Endothelial cell of umbilical vein (primary cell): ENCODE data around the gene CDHR5. TPM values are rescaled to one million over a fixed set of nuclear protein-coding genes. Genes with fewer than 3 reads are reported as not detected.

Experiments used
- BruUV-seq: library from RNA; stranded (reverse); fragments of 400-500 nt; replicated peaks from 2 replicates; lab custom pipeline; 2021; lab: Mats Ljungman, UMichigan
- CTCF ChIA-PET: fragments of 300-600, 350-600 bp; sonication (Branson Sonifier 250); formaldehyde crosslinking; loops from one replicate; lab custom pipeline; 2021; ENCODE audit warnings: antibody characterized with exemption, inconsistent platforms; lab: Charles Lee
- POLR2A ChIA-PET: fragments of 300-600, 350-600 bp; sonication (Branson Sonifier 250); formaldehyde crosslinking; loops from one replicate; lab custom pipeline; 2021; ENCODE audit warnings: antibody characterized with exemption, inconsistent platforms; lab: Charles Lee
- DNase-seq: peaks from one replicate; pipeline ENCODE4 v3.0.0-alpha.2; 2011; ENCODE audit warnings: low read depth, low spot score
- FAIRE-seq: peaks from 2 replicates; lab custom pipeline; 2011; peaks lifted over from hg19 to GRCh38; lab: Jason Lieb, UNC
- H2AFZ ChIP-seq: 2 replicates; pipeline ENCODE4 v1.6.0; 2012; ENCODE audit warnings: low read depth, low read length, control low read depth, inconsistent platforms
- H3K27ac ChIP-seq: 2 replicates; pipeline ENCODE4 v1.5.1; 2011; ENCODE audit warnings: low read depth, mild to moderate bottlenecking, control low read depth, low read length, moderate library complexity; ENCODE audit not compliant: insufficient read depth
- H3K27me3 ChIP-seq, 2 experiments: 2 replicates each; pipeline versions ENCODE4 v1.6.0 to v1.6.1; 2011; ENCODE audit warnings: low read length in 2 of 2, mixed read lengths in 1 of 2; ENCODE audit not compliant: control insufficient read depth in 2 of 2, insufficient read depth in 2 of 2
- H3K36me3 ChIP-seq, 2 experiments: 2 replicates in 1 of 2; 3 replicates in 1 of 2; pipeline ENCODE4 v1.5.1; 2011; ENCODE audit warnings: low read length in 2 of 2, mild to moderate bottlenecking in 1 of 2, moderate library complexity in 1 of 2; ENCODE audit not compliant: control insufficient read depth in 2 of 2, insufficient read depth in 2 of 2; ENCODE audit errors: extremely low read depth in 1 of 2
- H3K4me1 ChIP-seq: 3 replicates; pipeline ENCODE4 v1.5.1; 2011; ENCODE audit warnings: mild to moderate bottlenecking, low read length; ENCODE audit not compliant: control insufficient read depth, insufficient read depth; ENCODE audit errors: extremely low read depth
- H3K4me2 ChIP-seq: 2 replicates; pipeline ENCODE4 v1.6.1; 2011; ENCODE audit warnings: low read length, control low read depth, mixed read lengths; ENCODE audit not compliant: insufficient read depth
- H3K4me3 ChIP-seq, 3 experiments: fragments of 200-600 bp in 1 of 3; sonication (generic), shearing (Covaris generic) in 1 of 3; replicated peaks in 1 of 3; 2 replicates each; pipeline ENCODE4 v1.5.1; 2011 to 2016; ENCODE audit warnings: control low read depth in 3 of 3, low read length in 3 of 3, mild to moderate bottlenecking in 2 of 3, inconsistent platforms in 1 of 3, low read depth in 1 of 3, moderate library complexity in 1 of 3; ENCODE audit not compliant: insufficient read depth in 1 of 3
- H3K79me2 ChIP-seq: 2 replicates; pipeline ENCODE4 v1.6.0; 2012; ENCODE audit warnings: low read length, inconsistent platforms; ENCODE audit not compliant: control insufficient read depth, insufficient read depth
- H3K9ac ChIP-seq: replicated peaks from 2 replicates; pipeline ENCODE3; 2011; ENCODE audit warnings: low read length, control low read depth; ENCODE audit not compliant: insufficient read depth; ENCODE audit errors: extremely low read depth
- H3K9me1 ChIP-seq: replicated peaks from 3 replicates; pipeline ENCODE4 v1.6.0; 2011; ENCODE audit warnings: mild to moderate bottlenecking, low read length; ENCODE audit not compliant: control insufficient read depth, insufficient read depth; ENCODE audit errors: extremely low read depth
- H3K9me3 ChIP-seq: replicated peaks from 2 replicates; pipeline ENCODE4 v1.5.1; 2012; ENCODE audit warnings: low read length, inconsistent platforms; ENCODE audit not compliant: control insufficient read depth, insufficient read depth
- H4K20me1 ChIP-seq: replicated peaks from 2 replicates; pipeline ENCODE3; 2011; ENCODE audit warnings: mild to moderate bottlenecking, low read length; ENCODE audit not compliant: control insufficient read depth, insufficient read depth; ENCODE audit errors: extremely low read depth
- EZH2 ChIP-seq: IDR thresholded peaks from 2 replicates; pipeline ENCODE4 v1.6.1; 2012; ENCODE audit warnings: borderline replicate concordance, low read depth, mild to moderate bottlenecking, moderate library complexity, low read length, inconsistent platforms; ENCODE audit not compliant: severe bottlenecking
- FOS ChIP-seq: IDR thresholded peaks from 2 replicates; pipeline ENCODE4 v1.6.1; 2011; ENCODE audit warnings: mild to moderate bottlenecking, low read length, moderate library complexity, borderline replicate concordance; ENCODE audit not compliant: insufficient read depth
- JUN ChIP-seq: IDR thresholded peaks from 2 replicates; pipeline ENCODE4 v1.6.1; 2011; ENCODE audit warnings: borderline replicate concordance, low read depth; ENCODE audit not compliant: insufficient read length, insufficient read depth
- POLR2AphosphoS5 ChIP-seq: IDR thresholded peaks from 2 replicates; pipeline ENCODE4 v1.6.1; 2012; ENCODE audit warnings: low read depth, mild to moderate bottlenecking, control low read depth, low read length, moderate library complexity; ENCODE audit not compliant: insufficient read depth
- dilution Hi-C: fragments of 300-500 bp; cut with MboI; formaldehyde crosslinking; loops from one replicate; pipeline ENCODE4 v1.15.0; 2019; ENCODE audit warnings: low sequenced_read_pairs; ENCODE audit not compliant: extremely low pct_ligation_motif_present
- intact Hi-C: fragments of 100-400 bp; cut with micrococcal nuclease; formaldehyde crosslinking; loops from one replicate; pipeline ENCODE4 v1.10.0; 2022
- polyA plus RNA-seq, 4 experiments: library from polyadenylated mRNA; depleted of rRNA in 3 of 4; stranded (reverse) in 3 of 4; unstranded in 1 of 4; fragments of >200 nt; gene quantifications; 2 replicates each; pipeline versions ENCODE4 v1.2.1 to v1.2.3, GENCODE V29; 2011 to 2012; ENCODE audit warnings: missing spikeins in 1 of 4
- total RNA-seq: library from RNA; stranded (reverse); gene quantifications from 2 replicates; pipeline ENCODE4 v1.2.3, GENCODE V29; 2021
- TF ChIP-seq, protein P1 (sequence below), 2 donors: IDR thresholded peaks; 1 replicate in 1 of 2; 2 replicates in 1 of 2; pipeline ENCODE4 v1.5.1; 2011; ENCODE audit warnings: low read length in 2 of 2, mild to moderate bottlenecking in 2 of 2, moderate library complexity in 2 of 2, control low read depth in 1 of 2, inconsistent platforms in 1 of 2, low read depth in 1 of 2; ENCODE audit not compliant: insufficient read depth in 1 of 2; ENCODE audit errors: extremely low read depth in 1 of 2
- TF ChIP-seq, protein P2 (sequence below): IDR thresholded peaks from 2 replicates; pipeline ENCODE4 v1.6.1; 2011; ENCODE audit not compliant: insufficient read depth, insufficient read length

The CDHR5 gene
- total and polyA plus RNA-seq, 2 donors (not counting 3 experiments of a cell fraction or from before 2014, with no cell fraction given) = not detected

DNA sequence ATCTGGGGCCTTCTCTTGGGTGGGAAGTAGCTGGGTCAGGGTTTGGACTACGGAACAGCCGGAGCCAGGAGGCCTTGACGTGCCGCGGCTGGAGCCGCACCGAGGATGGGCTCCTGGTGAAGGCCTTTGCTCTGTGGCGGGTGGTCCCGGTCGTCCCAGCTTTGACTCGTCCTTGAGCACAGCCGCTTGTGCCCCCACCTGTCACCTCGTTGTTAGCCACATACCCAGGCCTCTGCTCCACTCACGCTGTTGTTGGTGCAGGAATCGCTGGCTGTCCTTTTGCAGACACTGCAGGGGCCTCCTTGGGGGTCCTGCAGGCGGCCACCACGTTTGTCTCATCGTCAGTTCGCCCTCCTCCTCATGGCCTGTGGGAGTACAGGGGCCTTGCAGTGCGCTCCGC lies 31.4 kb downstream of the CDHR5 start:
- peaks cover 7% of the 10 kb centered on the region for H3K79me2 ChIP-seq

DNA sequence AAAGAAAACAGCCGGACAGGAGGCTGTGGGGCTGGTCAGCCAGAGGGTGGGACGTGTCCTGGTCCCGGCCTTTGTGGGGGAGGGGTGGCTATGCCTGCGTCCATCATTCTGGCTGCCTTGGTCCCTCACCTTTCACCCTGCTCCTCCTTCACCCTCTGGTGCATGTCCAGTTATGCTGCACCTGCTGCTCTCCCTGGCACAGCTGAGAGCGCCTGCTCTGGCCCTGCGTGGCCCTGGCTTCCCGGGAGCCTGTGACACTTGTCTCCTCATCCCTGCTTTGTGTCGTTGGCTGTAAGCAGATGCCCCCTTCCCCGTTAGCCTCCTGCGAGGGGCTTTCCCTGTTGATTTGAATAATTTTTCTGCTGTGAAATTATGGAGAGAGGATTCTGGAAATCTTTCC lies 31.8 kb downstream of the CDHR5 start:
- H3K36me3 ChIP-seq = peaks cover 24 to 47% of the 10 kb centered on the region in 2 experiments
- intact Hi-C loops = no loop called here
- BruUV-seq = no TSS peak
- FAIRE-seq (no peak), DNase-seq (no peak)
- dilution Hi-C loops = no loop called here
- H3K79me2 ChIP-seq = peaks cover 9% of the 10 kb centered on the region
- H3K4me1 ChIP-seq = peaks cover 2% of the 10 kb centered on the region
- no peaks in the 10 kb centered on the region for H3K27me3 ChIP-seq
- TF ChIP-seq, protein P1, sequence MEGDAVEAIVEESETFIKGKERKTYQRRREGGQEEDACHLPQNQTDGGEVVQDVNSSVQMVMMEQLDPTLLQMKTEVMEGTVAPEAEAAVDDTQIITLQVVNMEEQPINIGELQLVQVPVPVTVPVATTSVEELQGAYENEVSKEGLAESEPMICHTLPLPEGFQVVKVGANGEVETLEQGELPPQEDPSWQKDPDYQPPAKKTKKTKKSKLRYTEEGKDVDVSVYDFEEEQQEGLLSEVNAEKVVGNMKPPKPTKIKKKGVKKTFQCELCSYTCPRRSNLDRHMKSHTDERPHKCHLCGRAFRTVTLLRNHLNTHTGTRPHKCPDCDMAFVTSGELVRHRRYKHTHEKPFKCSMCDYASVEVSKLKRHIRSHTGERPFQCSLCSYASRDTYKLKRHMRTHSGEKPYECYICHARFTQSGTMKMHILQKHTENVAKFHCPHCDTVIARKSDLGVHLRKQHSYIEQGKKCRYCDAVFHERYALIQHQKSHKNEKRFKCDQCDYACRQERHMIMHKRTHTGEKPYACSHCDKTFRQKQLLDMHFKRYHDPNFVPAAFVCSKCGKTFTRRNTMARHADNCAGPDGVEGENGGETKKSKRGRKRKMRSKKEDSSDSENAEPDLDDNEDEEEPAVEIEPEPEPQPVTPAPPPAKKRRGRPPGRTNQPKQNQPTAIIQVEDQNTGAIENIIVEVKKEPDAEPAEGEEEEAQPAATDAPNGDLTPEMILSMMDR (IDR thresholded peaks at IDR 0.05; ENCODE audit: extremely low read depth in 1 of 2, insufficient read depth in 1 of 2, low read depth in 1 of 2, low read length in 2 of 2) = no peak
- TF ChIP-seq, protein P2, sequence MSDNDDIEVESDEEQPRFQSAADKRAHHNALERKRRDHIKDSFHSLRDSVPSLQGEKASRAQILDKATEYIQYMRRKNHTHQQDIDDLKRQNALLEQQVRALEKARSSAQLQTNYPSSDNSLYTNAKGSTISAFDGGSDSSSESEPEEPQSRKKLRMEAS = no peak
- TF ChIP-seq EZH2 = no peak
- no peak overlapping the region for H2AFZ ChIP-seq
- ChIA-PET POLR2A (no interaction called here), CTCF (no interaction called here)
- no peaks in the 10 kb centered on the region for H4K20me1 ChIP-seq
- H3K4me3 ChIP-seq = no peak overlapping the region
- H3K9ac ChIP-seq = no peak overlapping the region
- no peak overlapping the region for H3K27ac ChIP-seq
- no peak overlapping the region for H3K4me2 ChIP-seq
- no peaks in the 10 kb centered on the region for H3K9me3 ChIP-seq
- no peaks in the 10 kb centered on the region for H3K9me1 ChIP-seq

More for the DNA sequence above, 31.4 kb downstream of the CDHR5 start:
- H3K36me3 ChIP-seq = peaks cover 24 to 48% of the 10 kb centered on the region in 2 experiments
- POLR2A ChIA-PET = no interaction called here
- no peaks in the 10 kb centered on the region for H3K9me1 ChIP-seq
- no peak for FAIRE-seq
- H3K4me3 ChIP-seq = no peak overlapping the region
- no peak for TF ChIP-seq JUN
- TF ChIP-seq, protein P2 = no peak
- no peak for TF ChIP-seq POLR2AphosphoS5
- TF ChIP-seq FOS = no peak
- no peak overlapping the region for H3K9ac ChIP-seq
- no TSS peak for BruUV-seq
- no peaks in the 10 kb centered on the region for H4K20me1 ChIP-seq
- H3K9me3 ChIP-seq = no peaks in the 10 kb centered on the region
- no peaks in the 10 kb centered on the region for H3K27me3 ChIP-seq
- DNase-seq = no peak
- no peak overlapping the region for H2AFZ ChIP-seq
- no peak overlapping the region for H3K4me2 ChIP-seq
- intact Hi-C loops = no loop called here
- CTCF ChIA-PET = no interaction called here
- no peaks in the 10 kb centered on the region for H3K4me1 ChIP-seq
- H3K27ac ChIP-seq = no peak overlapping the region
- dilution Hi-C loops = no loop called here
